GM12878 (cell line): ENCODE data around the gene RRH. TPM values are rescaled to one million over a fixed set of nuclear protein-coding genes. Genes with fewer than 3 reads are reported as not detected.
"Not testable (repeated sequence)": the region's sequence is repeated elsewhere in the genome, so short reads cannot be mapped to it uniquely, and the experiment has no call there.

Source experiments
- ATAC-seq: fragments of 200-7000 bp; cut with Tn5 transposase; 3 replicates; pipeline ENCODE4 v1.9.1; 2020; ENCODE audit warnings: mild to moderate bottlenecking, moderate library complexity
- BruUV-seq: library from RNA; stranded (reverse); fragments of 400-500 nt; replicated peaks from 2 replicates; lab custom pipeline; 2021; lab: Mats Ljungman, UMichigan
- CTCF ChIA-PET: fragments of 300-600 bp; sonication (Branson Sonifier 250); formaldehyde crosslinking; extraction: SDS; loops from one replicate; lab custom pipeline; 2021; ENCODE audit warnings: inconsistent platforms; lab: Yijun Ruan, JAX
- POLR2A ChIA-PET: fragments of 350-600 bp; formaldehyde crosslinking; extraction: SDS; loops from one replicate; lab custom pipeline; 2021; ENCODE audit warnings: inconsistent platforms; lab: Charles Lee
- RAD21 ChIA-PET: fragments of 300-600 bp; sonication (Branson Sonifier 250); formaldehyde crosslinking; loops from one replicate; lab custom pipeline; 2023; ENCODE audit warnings: antibody characterized with exemption; ENCODE audit not compliant: unreplicated experiment; lab: Charles Lee
- SMC1A ChIA-PET: fragments of 300-600 bp; sonication (Branson Sonifier 250); formaldehyde crosslinking; loops from one replicate; lab custom pipeline; 2023; ENCODE audit not compliant: unreplicated experiment, uncharacterized antibody; lab: Charles Lee
- DNase-seq: peaks from one replicate; pipeline ENCODE4 v3.0.0-alpha.2; 2011; ENCODE audit warnings: low read depth, low spot score
- FAIRE-seq: peaks from 3 replicates; lab custom pipeline; 2011; peaks lifted over from hg19 to GRCh38; lab: Jason Lieb, UNC
- H2AFZ ChIP-seq: 2 replicates; pipeline ENCODE4 v1.6.0; 2011; ENCODE audit warnings: low read depth, low read length, control low read depth; ENCODE audit not compliant: control insufficient read depth
- H3K27ac ChIP-seq: 2 replicates; pipeline ENCODE4 v1.5.1; 2011; ENCODE audit warnings: control low read depth; ENCODE audit not compliant: control insufficient read depth, insufficient read depth
- H3K27me3 ChIP-seq, 2 experiments: replicated peaks in 1 of 2; 2 replicates each; pipeline versions ENCODE4 v1.6.0 to v1.6.1; 2011; ENCODE audit warnings: low read length in 1 of 2; ENCODE audit not compliant: control insufficient read depth in 2 of 2, insufficient read depth in 2 of 2
- H3K36me3 ChIP-seq, 2 experiments: 2 replicates each; pipeline ENCODE4 v1.5.1; 2011; ENCODE audit warnings: low read length in 1 of 2; ENCODE audit not compliant: control insufficient read depth in 2 of 2, insufficient read depth in 2 of 2
- H3K4me1 ChIP-seq: 2 replicates; pipeline ENCODE4 v1.6.1; 2011; ENCODE audit warnings: mild to moderate bottlenecking, low read length, moderate library complexity, mixed read lengths; ENCODE audit not compliant: control insufficient read depth, insufficient read depth
- H3K4me2 ChIP-seq: 2 replicates; pipeline ENCODE4 v1.6.0; 2011; ENCODE audit warnings: control low read depth; ENCODE audit not compliant: control insufficient read depth, insufficient read depth
- H3K4me3 ChIP-seq: fragments of 200-600 bp; sonication (generic); 2 replicates; pipeline ENCODE4 v1.5.1; 2016
- H3K79me2 ChIP-seq: 2 replicates; pipeline ENCODE4 v1.6.0; 2011; ENCODE audit warnings: low read length; ENCODE audit not compliant: control insufficient read depth, insufficient read depth
- H3K9ac ChIP-seq: 2 replicates; pipeline ENCODE4 v1.8.0; 2011; ENCODE audit warnings: low read length, control low read depth, mixed read lengths; ENCODE audit not compliant: control insufficient read depth, insufficient read depth
- H3K9me3 ChIP-seq: replicated peaks from 3 replicates; pipeline ENCODE4 v1.5.1; 2011; ENCODE audit warnings: mild to moderate bottlenecking, low read length; ENCODE audit not compliant: control insufficient read depth, insufficient read depth
- H4K20me1 ChIP-seq: 2 replicates; pipeline ENCODE4 v1.6.0; 2011; ENCODE audit not compliant: control insufficient read depth, insufficient read depth
- HSF1 ChIP-seq: fragments of 150-350 bp; IDR thresholded peaks from 2 replicates; pipeline ENCODE4 v1.6.1; 2014; ENCODE audit warnings: mild to moderate bottlenecking, low read depth, low read length
- PAX8 ChIP-seq: fragments of 450-650 bp; IDR thresholded peaks from 2 replicates; pipeline ENCODE4 v1.6.1; 2017; ENCODE audit warnings: mild to moderate bottlenecking, moderate library complexity
- RFX5 ChIP-seq: IDR thresholded peaks from 2 replicates; pipeline ENCODE4 v1.6.1; 2011; ENCODE audit warnings: low read depth, low read length, improper control_type of control experiment
- SREBF1 ChIP-seq: IDR thresholded peaks from 2 replicates; pipeline ENCODE4 v1.6.1; 2012; ENCODE audit warnings: mild to moderate bottlenecking, low read length
- SREBF2 ChIP-seq: IDR thresholded peaks from 2 replicates; pipeline ENCODE4 v1.6.1; 2012; ENCODE audit warnings: mild to moderate bottlenecking, low read length
- TCF3 ChIP-seq: IDR thresholded peaks from 2 replicates; pipeline ENCODE4 v1.6.1; 2012; ENCODE audit warnings: low read depth, mild to moderate bottlenecking, low read length, borderline replicate concordance; ENCODE audit not compliant: insufficient read depth
- ZBED1 ChIP-seq: IDR thresholded peaks from 2 replicates; pipeline ENCODE4 v1.6.1; 2016; ENCODE audit warnings: borderline replicate concordance
- WGBS: methylation state at CpG from one replicate; pipeline ENCODE4 v1.1.6; 2016; ENCODE audit warnings: low lambda C conversion rate; ENCODE audit not compliant: insufficient replicate concordance, insufficient coverage; ENCODE audit errors: missing lambda C conversion rate; 5-methylcytosine and 5-hydroxymethylcytosine counted together
- in situ Hi-C: fragments of 300-500 bp; cut with MboI; formaldehyde crosslinking; loops from 9 replicates; pipeline ENCODE4 v1.14.3; 2018; ENCODE audit warnings: mixed read lengths
- intact Hi-C: fragments of 100-400 bp; cut with micrococcal nuclease; formaldehyde crosslinking; loops from one replicate; pipeline ENCODE4 v1.14.2; 2022; ENCODE audit not compliant: unreplicated experiment
- polyA plus RNA-seq, 11 experiments: library from polyadenylated mRNA; depleted of rRNA in 4 of 11; unstranded in 6 of 11; stranded (reverse) in 5 of 11; fragments of >200 nt; fragmentation: Nextera tagmentation in 4 of 11; fragmentation: Illumina TruSeq in 1 of 11; extraction: Ambion mirVana in 4 of 11; extraction: Trizol in 1 of 11; gene quantifications; 1 replicate in 1 of 11; 2 replicates in 10 of 11; pipeline versions ENCODE4 v1.2.1 to v1.2.3, GENCODE V29; 2011 to 2016; ENCODE audit warnings: inconsistent platforms in 2 of 11, missing spikeins in 2 of 11, low read depth in 1 of 11
- total RNA-seq, 4 experiments: library from RNA; depleted of rRNA in 3 of 4; stranded (reverse); fragments of >200 nt in 3 of 4; fragmentation: Illumina TruSeq in 1 of 4; extraction: Trizol in 1 of 4; gene quantifications; 2 replicates each; pipeline versions ENCODE4 v1.2.1 to v1.2.3, GENCODE V29; 2013 to 2021

Gene RRH
- total and polyA plus RNA-seq, 10 of the 15 experiments (the other 5 are each of a cell fraction or from before 2014, with no cell fraction given) = 0.06 to 0.24 (median 0.12) TPM; not detected in 6

- RAD21 ChIA-PET, ATAC-seq: not testable (repeated sequence)
- WGBS = 63% methylated on average over 2 of the region's 2 CpGs
Observed at GRCh38 chr4:109782092-109782491, 45.7 kb upstream of the RRH start.

GRCh38 chr4:109786846-109787245, 40.9 kb upstream of the RRH start:
- intact Hi-C loops = no loop called here

More at GRCh38 chr4:109782092-109782491, 45.7 kb upstream of the RRH start:
- intact Hi-C loops, in situ Hi-C loops, H2AFZ ChIP-seq, CTCF ChIA-PET, H3K9me3 ChIP-seq, H3K79me2 ChIP-seq, H3K4me1 ChIP-seq, H3K4me3 ChIP-seq, H3K27me3 ChIP-seq, FAIRE-seq, H4K20me1 ChIP-seq, POLR2A ChIA-PET, H3K36me3 ChIP-seq, SMC1A ChIA-PET, H3K27ac ChIP-seq, BruUV-seq, DNase-seq, H3K9ac ChIP-seq, H3K4me2 ChIP-seq: not testable (repeated sequence)

More at GRCh38 chr4:109786846-109787245, 40.9 kb upstream of the RRH start:
- no peaks in the 10 kb centered on the region for H3K79me2 ChIP-seq
- no peaks in the 10 kb centered on the region for H3K4me1 ChIP-seq
- TF ChIP-seq ZBED1 (no peak), SREBF1 (no peak), HSF1 (no peak), RFX5 (no peak), SREBF2 (no peak), TCF3 (no peak), PAX8 (no peak)
- CTCF ChIA-PET = no interaction called here
- H3K27me3 ChIP-seq = no peaks in the 10 kb centered on the region; a peak in 1 of 4 replicates
- 90% methylated on average over 1 of the region's 1 CpG for whole genome bisulfite sequencing
- POLR2A ChIA-PET = no interaction called here
- BruUV-seq = no TSS peak
- ATAC-seq (no peak), FAIRE-seq (no peak), DNase-seq (no peak)
- H3K4me2 ChIP-seq = no peak overlapping the region
- RAD21 ChIA-PET = no interaction called here
- SMC1A ChIA-PET = interaction anchor here (0.6 kb wide), 1 partner anchor 373 kb away, joined by 3 read pairs; no protein-coding TSS in a partner anchor
- H4K20me1 ChIP-seq = no peaks in the 10 kb centered on the region
- H3K27ac ChIP-seq = no peak overlapping the region
- no peak overlapping the region for H3K9ac ChIP-seq
- no peak overlapping the region for H2AFZ ChIP-seq
- no peak overlapping the region for H3K4me3 ChIP-seq
- H3K9me3 ChIP-seq = no peaks in the 10 kb centered on the region
- in situ Hi-C loops = no loop called here
- H3K36me3 ChIP-seq = no peaks in the 10 kb centered on the region
